Smooth muscle cell (in vitro differentiated cells): ENCODE measurements around the gene NRXN3. TPM values are rescaled to one million over a fixed set of nuclear protein-coding genes. Genes with fewer than 3 reads are reported as not detected.

Experiments used
- DNase-seq: peaks from one replicate; lab custom pipeline; 2025; ENCODE audit not compliant: unreplicated experiment; lab: John Stamatoyannopoulos, UW
- H2AFZ ChIP-seq: fragments of 200-600 bp; sonication (generic); 2 replicates; pipeline ENCODE4 v1.6.0; 2016; ENCODE audit warnings: antibody characterized with exemption, low read depth, mild to moderate bottlenecking
- H3F3A ChIP-seq: fragments of 200-600 bp; sonication (generic); 2 replicates; pipeline ENCODE4 v1.6.0; 2017; ENCODE audit warnings: antibody characterized with exemption, low read depth
- H3K27ac ChIP-seq: fragments of 200-600 bp; sonication (generic); 2 replicates; pipeline ENCODE4 v1.5.1; 2016; ENCODE audit warnings: low read depth, mild to moderate bottlenecking
- H3K27me3 ChIP-seq: fragments of 200-600 bp; sonication (generic); 2 replicates; pipeline ENCODE4 v1.6.1; 2016; ENCODE audit warnings: low read depth, mild to moderate bottlenecking
- H3K36me3 ChIP-seq: fragments of 200-600 bp; sonication (generic); 2 replicates; pipeline ENCODE4 v1.5.1; 2016; ENCODE audit warnings: low read depth
- H3K4me1 ChIP-seq: fragments of 200-600 bp; sonication (generic); 2 replicates; pipeline ENCODE4 v1.5.1; 2016; ENCODE audit warnings: low read depth
- H3K4me2 ChIP-seq: fragments of 200-600 bp; sonication (generic); 2 replicates; pipeline ENCODE4 v1.6.0; 2016; ENCODE audit warnings: mild to moderate bottlenecking
- H3K4me3 ChIP-seq: fragments of 200-600 bp; sonication (generic); 2 replicates; pipeline ENCODE4 v1.5.1; 2016; ENCODE audit warnings: mild to moderate bottlenecking
- H3K79me2 ChIP-seq: fragments of 200-600 bp; sonication (generic); 2 replicates; pipeline ENCODE4 v1.6.0; 2016; ENCODE audit warnings: low read depth, mild to moderate bottlenecking
- H3K9ac ChIP-seq: fragments of 200-600 bp; sonication (generic); 2 replicates; pipeline ENCODE4 v1.6.0; 2016; ENCODE audit warnings: low read depth
- H3K9me3 ChIP-seq: fragments of 200-600 bp; sonication (generic); replicated peaks from 2 replicates; pipeline ENCODE4 v1.5.1; 2016; ENCODE audit warnings: low read depth
- H4K20me1 ChIP-seq: fragments of 200-600 bp; sonication (generic); 2 replicates; pipeline ENCODE4 v1.6.0; 2016; ENCODE audit warnings: low read depth
- CTCF ChIP-seq: fragments of 200-600 bp; sonication (generic); IDR thresholded peaks from 2 replicates; pipeline ENCODE4 v1.5.1; 2017; ENCODE audit warnings: borderline replicate concordance, mild to moderate bottlenecking, antibody characterized with exemption; ENCODE audit not compliant: insufficient read depth, poor library complexity, severe bottlenecking
- WGBS: methylation state at CpG from one replicate; pipeline ENCODE4 v1.1.7; 2016; ENCODE audit warnings: low lambda C conversion rate; 5-methylcytosine and 5-hydroxymethylcytosine counted together
- polyA plus RNA-seq: library from polyadenylated mRNA; unstranded; fragments of >200 nt; fragmentation: Nextera tagmentation; extraction: Ambion mirVana; gene quantifications from 2 replicates; pipeline ENCODE4 v1.2.1, GENCODE V29; 2016
- total RNA-seq: library from RNA; depleted of rRNA; stranded (reverse); fragments of >200 nt; gene quantifications from 2 replicates; pipeline ENCODE4 v1.2.3, GENCODE V29; 2014

Gene NRXN3
- total and polyA plus RNA-seq, 2 experiments from 2014 or later, result 1.2 to 7.0 TPM

DNA sequence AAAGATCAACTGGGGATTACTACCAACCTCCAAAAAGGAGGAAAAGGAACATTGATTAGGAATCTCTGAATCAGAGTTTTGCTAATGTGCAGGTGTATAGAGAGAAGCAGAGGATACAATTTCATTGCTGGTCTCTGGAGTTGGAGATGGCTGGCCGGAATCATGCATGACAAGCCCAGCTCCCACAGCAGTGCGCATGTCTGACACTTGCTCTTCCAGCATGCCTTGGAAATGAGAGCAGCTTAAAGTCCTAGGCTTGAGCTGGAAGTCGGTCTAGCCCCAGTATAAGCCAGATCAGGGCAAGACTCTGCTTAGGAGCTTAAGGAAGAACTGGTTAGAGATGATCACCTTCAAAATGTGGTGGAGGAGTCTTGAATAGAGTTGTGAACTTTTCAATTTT, 1298.3 kb downstream of the NRXN3 start:
- Histone ChIP-seq H3K4me3 (no peak overlapping the region), H2AFZ (no peak overlapping the region), H3F3A (no peaks in the 10 kb centered on the region), H3K4me1 (peaks cover 14% of the 10 kb centered on the region), H3K27ac (no peak overlapping the region), H3K9me3 (no peaks in the 10 kb centered on the region), H3K79me2 (no peaks in the 10 kb centered on the region), H3K27me3 (no peaks in the 10 kb centered on the region), H4K20me1 (no peaks in the 10 kb centered on the region), H3K36me3 (no peaks in the 10 kb centered on the region), H3K9ac (no peak overlapping the region), H3K4me2 (no peak overlapping the region)
- TF ChIP-seq CTCF, result no peak
- 79% methylated on average over 3 of the region's 3 CpGs for WGBS
- no peak for DNase-seq

- DNase-seq, result no peak
- no peaks in the 10 kb centered on the region for H3K9me3 ChIP-seq
- H3K4me3 ChIP-seq, result no peak overlapping the region
- H3K27me3 ChIP-seq, result no peaks in the 10 kb centered on the region
- no peak for TF ChIP-seq CTCF
- H3K36me3 ChIP-seq, result no peaks in the 10 kb centered on the region
- H2AFZ ChIP-seq, result no peak overlapping the region
- peaks cover 31% of the 10 kb centered on the region for H3K4me1 ChIP-seq
- H3K79me2 ChIP-seq, result no peaks in the 10 kb centered on the region
- no peaks in the 10 kb centered on the region for H3F3A ChIP-seq
- no peaks in the 10 kb centered on the region for H4K20me1 ChIP-seq
- 87% methylated on average over 5 of the region's 5 CpGs for WGBS
- H3K27ac ChIP-seq, result no peak overlapping the region
- H3K9ac ChIP-seq, result no peak overlapping the region
- H3K4me2 ChIP-seq, result no peak overlapping the region
These were observed 1303.5 kb downstream of the NRXN3 start for GRCh38 chr14:79473651-79474050.

GRCh38 chr14:79475887-79476532, 1305.8 kb downstream of the NRXN3 start:
- Histone ChIP-seq H3K4me1 (peaks cover 35% of the 10 kb centered on the region), H3K79me2 (no peaks in the 10 kb centered on the region), H3K9me3 (no peaks in the 10 kb centered on the region), H3F3A (no peaks in the 10 kb centered on the region), H3K4me3 (no peak overlapping the region), H2AFZ (no peak overlapping the region), H3K9ac (no peak overlapping the region), H3K4me2 (no peak overlapping the region), H4K20me1 (no peaks in the 10 kb centered on the region), H3K36me3 (no peaks in the 10 kb centered on the region), H3K27me3 (no peaks in the 10 kb centered on the region), H3K27ac (no peak overlapping the region)
- WGBS, result 64% methylated on average over 6 of the region's 6 CpGs
- TF ChIP-seq CTCF, result no peak
- no peak for DNase-seq

- Histone ChIP-seq H3K27ac (no peak overlapping the region), H3K27me3 (no peaks in the 10 kb centered on the region), H3K9me3 (no peaks in the 10 kb centered on the region), H3K9ac (no peak overlapping the region), H3K4me3 (no peak overlapping the region), H3K4me2 (no peak overlapping the region), H3F3A (no peaks in the 10 kb centered on the region), H3K36me3 (no peaks in the 10 kb centered on the region), H2AFZ (no peak overlapping the region), H4K20me1 (no peaks in the 10 kb centered on the region), H3K4me1 (peaks cover 35% of the 10 kb centered on the region), H3K79me2 (no peaks in the 10 kb centered on the region)
- 93% methylated on average over 2 of the region's 2 CpGs for WGBS
- no peak for DNase-seq
- TF ChIP-seq CTCF, result no peak
These were observed 1306.4 kb downstream of the NRXN3 start for GRCh38 chr14:79476552-79476951.
